KMS-11 (cell line): ENCODE data around the gene SLC22A17.

Experiments
- H2AFZ ChIP-seq: fragments of 200-600 bp; sonication (generic); 2 replicates; pipeline ENCODE4 v1.6.1; 2016; ENCODE audit warnings: antibody characterized with exemption, mixed run types, low read depth
- H3K27ac ChIP-seq: fragments of 200-600 bp; sonication (generic); 2 replicates; pipeline ENCODE4 v1.6.1; 2016; ENCODE audit warnings: mild to moderate bottlenecking, mixed run types
- H3K27me3 ChIP-seq: fragments of 200-600 bp; sonication (generic); 2 replicates; pipeline ENCODE4 v1.6.1; 2017; ENCODE audit warnings: mild to moderate bottlenecking, low read depth, mixed run types, moderate library complexity; ENCODE audit not compliant: insufficient read depth
- H3K36me3 ChIP-seq: fragments of 200-600 bp; sonication (generic); 2 replicates; pipeline ENCODE4 v1.6.1; 2017; ENCODE audit warnings: mild to moderate bottlenecking, mixed run types; ENCODE audit not compliant: insufficient read depth
- H3K4me1 ChIP-seq: fragments of 200-600 bp; sonication (generic); 2 replicates; pipeline ENCODE4 v1.6.1; 2016; ENCODE audit warnings: mild to moderate bottlenecking, low read depth, mixed run types; ENCODE audit not compliant: poor library complexity, severe bottlenecking
- H3K4me2 ChIP-seq: fragments of 200-600 bp; sonication (generic); 2 replicates; pipeline ENCODE4 v1.7.0; 2016; ENCODE audit warnings: mild to moderate bottlenecking, mixed run types
- H3K4me3 ChIP-seq: fragments of 200-600 bp; sonication (generic); IDR thresholded peaks from 2 replicates; pipeline ENCODE4 v1.6.1; 2017; ENCODE audit warnings: low read depth, low read length, mixed read lengths; ENCODE audit not compliant: insufficient read depth
- H3K79me2 ChIP-seq: fragments of 200-600 bp; sonication (generic); 2 replicates; pipeline ENCODE4 v1.6.1; 2016; ENCODE audit warnings: low read depth, mixed run types; ENCODE audit not compliant: insufficient read depth
- H3K9ac ChIP-seq: fragments of 200-600 bp; sonication (generic); 2 replicates; pipeline ENCODE4 v1.6.1; 2016; ENCODE audit warnings: mild to moderate bottlenecking, mixed run types
- H4K20me1 ChIP-seq: fragments of 200-600 bp; sonication (generic); 2 replicates; pipeline ENCODE4 v1.6.1; 2016; ENCODE audit warnings: mild to moderate bottlenecking, mixed run types; ENCODE audit not compliant: insufficient read depth
- TF ChIP-seq, protein P1 (sequence below): fragments of 200-600 bp; sonication (generic); conservative IDR thresholded peaks from 2 replicates; pipeline ENCODE4 v1.6.1; 2017; ENCODE audit warnings: low read depth, mild to moderate bottlenecking, antibody characterized with exemption, low read length, moderate library complexity, mixed read lengths

Gene SLC22A17

GRCh38 chr14:23351681-23352505 is 794 bp downstream of the SLC22A17 start:
- H3K27ac ChIP-seq = no peak overlapping the region
- peak overlapping the region; percentile 30; the same call in 1 of the 2 replicates for H2AFZ ChIP-seq
- H3K27me3 ChIP-seq = no peaks in the 10 kb centered on the region
- TF ChIP-seq, protein P1, sequence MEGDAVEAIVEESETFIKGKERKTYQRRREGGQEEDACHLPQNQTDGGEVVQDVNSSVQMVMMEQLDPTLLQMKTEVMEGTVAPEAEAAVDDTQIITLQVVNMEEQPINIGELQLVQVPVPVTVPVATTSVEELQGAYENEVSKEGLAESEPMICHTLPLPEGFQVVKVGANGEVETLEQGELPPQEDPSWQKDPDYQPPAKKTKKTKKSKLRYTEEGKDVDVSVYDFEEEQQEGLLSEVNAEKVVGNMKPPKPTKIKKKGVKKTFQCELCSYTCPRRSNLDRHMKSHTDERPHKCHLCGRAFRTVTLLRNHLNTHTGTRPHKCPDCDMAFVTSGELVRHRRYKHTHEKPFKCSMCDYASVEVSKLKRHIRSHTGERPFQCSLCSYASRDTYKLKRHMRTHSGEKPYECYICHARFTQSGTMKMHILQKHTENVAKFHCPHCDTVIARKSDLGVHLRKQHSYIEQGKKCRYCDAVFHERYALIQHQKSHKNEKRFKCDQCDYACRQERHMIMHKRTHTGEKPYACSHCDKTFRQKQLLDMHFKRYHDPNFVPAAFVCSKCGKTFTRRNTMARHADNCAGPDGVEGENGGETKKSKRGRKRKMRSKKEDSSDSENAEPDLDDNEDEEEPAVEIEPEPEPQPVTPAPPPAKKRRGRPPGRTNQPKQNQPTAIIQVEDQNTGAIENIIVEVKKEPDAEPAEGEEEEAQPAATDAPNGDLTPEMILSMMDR = no peak
- H3K36me3 ChIP-seq = no peaks in the 10 kb centered on the region
- H3K9ac ChIP-seq = no peak overlapping the region
- H4K20me1 ChIP-seq = no peaks in the 10 kb centered on the region
- H3K4me1 ChIP-seq = no peaks in the 10 kb centered on the region
- no peak overlapping the region for H3K4me3 ChIP-seq
- H3K4me2 ChIP-seq = no peak overlapping the region
- no peaks in the 10 kb centered on the region for H3K79me2 ChIP-seq

- no peak overlapping the region for H3K27ac ChIP-seq
- H3K9ac ChIP-seq = no peak overlapping the region
Measured at GRCh38 chr14:23349156-23349845, 3.4 kb downstream of the SLC22A17 start.

DNA sequence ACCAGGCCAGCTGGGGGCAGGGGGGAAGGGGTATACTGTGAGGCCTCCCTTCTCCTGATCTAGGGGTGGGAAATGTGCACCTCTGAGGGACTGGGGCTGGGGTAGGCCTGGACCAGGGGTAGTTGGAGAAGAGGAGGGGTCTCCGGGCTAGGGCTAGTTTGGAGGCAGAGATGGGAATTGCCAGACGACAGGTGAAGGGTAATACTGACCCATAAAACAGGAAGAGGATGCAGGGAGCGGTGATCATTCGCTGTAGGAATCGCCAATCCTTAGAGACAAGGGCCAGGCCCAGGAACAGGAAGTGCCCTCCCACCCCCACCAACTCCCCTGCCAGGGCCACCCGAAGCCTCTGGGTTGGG is 4.4 kb downstream of the SLC22A17 start:
- H4K20me1 ChIP-seq = no peaks in the 10 kb centered on the region
- TF ChIP-seq, protein P1 = no peak
- no peak overlapping the region for H3K4me2 ChIP-seq
- no peaks in the 10 kb centered on the region for H3K27me3 ChIP-seq
- H3K27ac ChIP-seq = no peak overlapping the region
- no peak overlapping the region for H3K9ac ChIP-seq
- no peaks in the 10 kb centered on the region for H3K36me3 ChIP-seq
- H3K4me1 ChIP-seq = no peaks in the 10 kb centered on the region
- H2AFZ ChIP-seq = no peak overlapping the region
- H3K4me3 ChIP-seq = no peak overlapping the region
- no peaks in the 10 kb centered on the region for H3K79me2 ChIP-seq

More at GRCh38 chr14:23349156-23349845, 3.4 kb downstream of the SLC22A17 start:
- Histone ChIP-seq H3K4me2 (no peak overlapping the region), H3K27me3 (no peaks in the 10 kb centered on the region), H3K4me3 (no peak overlapping the region), H2AFZ (no peak overlapping the region), H4K20me1 (no peaks in the 10 kb centered on the region), H3K4me1 (no peaks in the 10 kb centered on the region), H3K79me2 (no peaks in the 10 kb centered on the region), H3K36me3 (no peaks in the 10 kb centered on the region)
- TF ChIP-seq, protein P1 = no peak

DNA sequence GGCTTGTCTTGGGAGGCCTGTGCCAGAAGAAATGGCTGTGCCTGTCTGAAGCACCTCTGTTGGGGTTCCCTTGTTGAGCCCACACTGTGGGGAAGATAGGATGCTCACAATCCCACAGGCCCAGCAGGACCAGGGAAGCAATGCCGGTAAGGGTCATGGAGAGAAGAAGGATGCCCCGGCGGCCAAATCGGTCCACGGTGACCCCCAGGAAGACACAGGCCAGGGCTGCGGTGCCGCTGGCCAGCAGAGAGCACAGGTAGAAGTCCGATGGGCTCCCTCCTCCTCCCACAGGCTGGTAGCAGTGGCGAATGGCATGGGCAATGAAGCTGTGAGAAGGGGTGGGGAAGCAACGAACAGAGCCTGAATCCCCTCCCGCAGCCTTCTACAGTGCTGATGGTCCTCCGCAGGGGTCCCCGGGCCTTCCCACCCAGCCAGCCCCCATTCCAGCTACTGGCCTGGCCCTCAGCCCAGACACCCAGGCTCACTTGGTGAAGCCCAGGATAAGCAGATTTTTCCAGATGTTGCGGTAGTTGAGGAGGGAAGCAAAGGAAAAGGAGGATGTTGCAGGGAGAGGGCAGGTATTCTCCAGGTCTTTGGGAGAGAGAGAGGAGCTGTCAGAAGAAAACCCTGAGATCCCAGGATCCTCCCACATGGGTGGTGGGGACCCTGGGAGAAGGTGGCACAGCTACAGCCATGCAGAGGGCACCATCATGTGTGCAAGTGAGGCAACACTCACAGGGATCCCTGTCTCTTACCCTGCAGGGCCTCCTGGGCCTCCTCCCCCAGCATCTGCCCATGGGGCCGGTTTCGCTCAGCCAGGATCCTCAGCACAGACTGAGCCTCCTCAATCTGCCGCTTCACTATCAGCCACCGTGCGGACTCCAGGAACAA is 5.0 kb downstream of the SLC22A17 start:
- Histone ChIP-seq H3K4me3 (no peak overlapping the region), H2AFZ (no peak overlapping the region), H3K9ac (no peak overlapping the region), H3K27ac (no peak overlapping the region), H3K4me1 (no peaks in the 10 kb centered on the region), H3K36me3 (no peaks in the 10 kb centered on the region), H4K20me1 (no peaks in the 10 kb centered on the region), H3K79me2 (no peaks in the 10 kb centered on the region), H3K27me3 (no peaks in the 10 kb centered on the region), H3K4me2 (no peak overlapping the region)
- TF ChIP-seq, protein P1 = no peak
